Measurements from ENCODE around the gene NOC4L.

The NOC4L gene

GRCh38 chr12:132182206-132182710, 38.0 kb downstream of the NOC4L start:
- Histone ChIP-seq H3K27me3 (ENCODE audit: control insufficient read depth in 2 of 2, insufficient read depth in 2 of 2, low read length in 2 of 2) (peaks cover 2 to 7% of the 10 kb centered on the region in 2 donors), H3K9ac (ENCODE audit: low read depth in 1 of 2, low read length in 2 of 2) (no peak overlapping the region), H3K4me1 (ENCODE audit: control insufficient read depth in 2 of 2, insufficient read depth in 2 of 2, low read length in 2 of 2) (peaks cover 0 to 2% of the 10 kb centered on the region in 2 donors), H3K9me3 (ENCODE audit: control insufficient read depth in 2 of 2, low read length in 2 of 2) (no peaks in the 10 kb centered on the region), H3K36me3 (ENCODE audit: control insufficient read depth in 2 of 2, insufficient read depth in 2 of 2, low read length in 2 of 2) (no peaks in the 10 kb centered on the region), H3K4me3 (ENCODE audit: low read length in 2 of 2) (no peak overlapping the region), H3K27ac (ENCODE audit: low read depth in 2 of 2, low read length in 2 of 2) (no peak overlapping the region)

- Histone ChIP-seq H3K36me3 (ENCODE audit: control insufficient read depth in 2 of 2, insufficient read depth in 2 of 2, low read length in 2 of 2) (no peaks in the 10 kb centered on the region), H3K27ac (ENCODE audit: low read depth in 2 of 2, low read length in 2 of 2) (no peak overlapping the region), H3K27me3 (ENCODE audit: control insufficient read depth in 2 of 2, insufficient read depth in 2 of 2, low read length in 2 of 2) (peaks cover 2 to 7% of the 10 kb centered on the region in 2 donors), H3K4me1 (ENCODE audit: control insufficient read depth in 2 of 2, insufficient read depth in 2 of 2, low read length in 2 of 2) (peaks cover 0 to 2% of the 10 kb centered on the region in 2 donors), H3K4me3 (ENCODE audit: low read length in 2 of 2) (no peak overlapping the region), H3K9me3 (ENCODE audit: control insufficient read depth in 2 of 2, low read length in 2 of 2) (no peaks in the 10 kb centered on the region), H3K9ac (ENCODE audit: low read depth in 1 of 2, low read length in 2 of 2) (no peak overlapping the region)
These were observed 38.6 kb downstream of the NOC4L start for GRCh38 chr12:132182711-132183365.

GRCh38 chr12:132185705-132186104, 41.4 kb downstream of the NOC4L start:
- H3K27ac ChIP-seq (ENCODE audit: low read depth in 2 of 2, low read length in 2 of 2): no peak overlapping the region
- no peaks in the 10 kb centered on the region for H3K9me3 ChIP-seq (ENCODE audit: control insufficient read depth in 2 of 2, low read length in 2 of 2)
- H3K4me1 ChIP-seq (ENCODE audit: control insufficient read depth in 2 of 2, insufficient read depth in 2 of 2, low read length in 2 of 2): peaks cover 8% of the 10 kb centered on the region in 2 donors
- no peak overlapping the region for H3K9ac ChIP-seq (ENCODE audit: low read depth in 1 of 2, low read length in 2 of 2)
- H3K36me3 ChIP-seq (ENCODE audit: control insufficient read depth in 2 of 2, insufficient read depth in 2 of 2, low read length in 2 of 2): no peaks in the 10 kb centered on the region
- H3K27me3 ChIP-seq (ENCODE audit: control insufficient read depth in 2 of 2, insufficient read depth in 2 of 2, low read length in 2 of 2): peaks cover 0 to 10% of the 10 kb centered on the region in 2 donors
- H3K4me3 ChIP-seq (ENCODE audit: low read length in 2 of 2): peak overlapping the region in 1 of 2 donors; percentile 13

GRCh38 chr12:132186208-132186856, 42.1 kb downstream of the NOC4L start:
- H3K27ac ChIP-seq (ENCODE audit: low read depth in 2 of 2, low read length in 2 of 2): no peak overlapping the region
- H3K27me3 ChIP-seq (ENCODE audit: control insufficient read depth in 2 of 2, insufficient read depth in 2 of 2, low read length in 2 of 2): peaks cover 0 to 10% of the 10 kb centered on the region in 2 donors
- no peak overlapping the region for H3K4me3 ChIP-seq (ENCODE audit: low read length in 2 of 2)
- H3K9ac ChIP-seq (ENCODE audit: low read depth in 1 of 2, low read length in 2 of 2): no peak overlapping the region
- peaks cover 8 to 11% of the 10 kb centered on the region in 2 donors for H3K4me1 ChIP-seq (ENCODE audit: control insufficient read depth in 2 of 2, insufficient read depth in 2 of 2, low read length in 2 of 2)
- H3K36me3 ChIP-seq (ENCODE audit: control insufficient read depth in 2 of 2, insufficient read depth in 2 of 2, low read length in 2 of 2): no peaks in the 10 kb centered on the region
- H3K9me3 ChIP-seq (ENCODE audit: control insufficient read depth in 2 of 2, low read length in 2 of 2): no peaks in the 10 kb centered on the region

GRCh38 chr12:132186857-132187620, 42.8 kb downstream of the NOC4L start:
- Histone ChIP-seq H3K27ac (ENCODE audit: low read depth in 2 of 2, low read length in 2 of 2) (no peak overlapping the region), H3K27me3 (ENCODE audit: control insufficient read depth in 2 of 2, insufficient read depth in 2 of 2, low read length in 2 of 2) (peaks cover 0 to 10% of the 10 kb centered on the region in 2 donors), H3K36me3 (ENCODE audit: control insufficient read depth in 2 of 2, insufficient read depth in 2 of 2, low read length in 2 of 2) (no peaks in the 10 kb centered on the region), H3K4me1 (ENCODE audit: control insufficient read depth in 2 of 2, insufficient read depth in 2 of 2, low read length in 2 of 2) (peaks cover 8 to 11% of the 10 kb centered on the region in 2 donors), H3K9ac (ENCODE audit: low read depth in 1 of 2, low read length in 2 of 2) (no peak overlapping the region), H3K9me3 (ENCODE audit: control insufficient read depth in 2 of 2, low read length in 2 of 2) (no peaks in the 10 kb centered on the region), H3K4me3 (ENCODE audit: low read length in 2 of 2) (no peak overlapping the region)

- Histone ChIP-seq H3K4me1 (ENCODE audit: control insufficient read depth in 2 of 2, insufficient read depth in 2 of 2, low read length in 2 of 2) (peaks cover 8 to 11% of the 10 kb centered on the region in 2 donors), H3K27ac (ENCODE audit: low read depth in 2 of 2, low read length in 2 of 2) (no peak overlapping the region), H3K36me3 (ENCODE audit: control insufficient read depth in 2 of 2, insufficient read depth in 2 of 2, low read length in 2 of 2) (no peaks in the 10 kb centered on the region), H3K9ac (ENCODE audit: low read depth in 1 of 2, low read length in 2 of 2) (no peak overlapping the region), H3K9me3 (ENCODE audit: control insufficient read depth in 2 of 2, low read length in 2 of 2) (no peaks in the 10 kb centered on the region), H3K27me3 (ENCODE audit: control insufficient read depth in 2 of 2, insufficient read depth in 2 of 2, low read length in 2 of 2) (peaks cover 0 to 10% of the 10 kb centered on the region in 2 donors), H3K4me3 (ENCODE audit: low read length in 2 of 2) (no peak overlapping the region)
These were observed 43.6 kb downstream of the NOC4L start for GRCh38 chr12:132187646-132188450.

GRCh38 chr12:132188451-132188901, 44.2 kb downstream of the NOC4L start:
- peaks cover 0 to 10% of the 10 kb centered on the region in 2 donors for H3K27me3 ChIP-seq (ENCODE audit: control insufficient read depth in 2 of 2, insufficient read depth in 2 of 2, low read length in 2 of 2)
- H3K4me1 ChIP-seq (ENCODE audit: control insufficient read depth in 2 of 2, insufficient read depth in 2 of 2, low read length in 2 of 2): peaks cover 8 to 11% of the 10 kb centered on the region in 2 donors
- H3K36me3 ChIP-seq (ENCODE audit: control insufficient read depth in 2 of 2, insufficient read depth in 2 of 2, low read length in 2 of 2): no peaks in the 10 kb centered on the region
- H3K4me3 ChIP-seq (ENCODE audit: low read length in 2 of 2): peak overlapping the region in 1 of 2 donors; percentile 46
- no peak overlapping the region for H3K27ac ChIP-seq (ENCODE audit: low read depth in 2 of 2, low read length in 2 of 2)
- no peak overlapping the region for H3K9ac ChIP-seq (ENCODE audit: low read depth in 1 of 2, low read length in 2 of 2)
- H3K9me3 ChIP-seq (ENCODE audit: control insufficient read depth in 2 of 2, low read length in 2 of 2): no peaks in the 10 kb centered on the region

GRCh38 chr12:132188916-132189325, 44.7 kb downstream of the NOC4L start:
- no peaks in the 10 kb centered on the region for H3K9me3 ChIP-seq (ENCODE audit: control insufficient read depth in 2 of 2, low read length in 2 of 2)
- H3K4me3 ChIP-seq (ENCODE audit: low read length in 2 of 2): peak overlapping the region; percentile 74 to 77
- H3K4me1 ChIP-seq (ENCODE audit: control insufficient read depth in 2 of 2, insufficient read depth in 2 of 2, low read length in 2 of 2): peaks cover 8 to 11% of the 10 kb centered on the region in 2 donors
- no peaks in the 10 kb centered on the region for H3K36me3 ChIP-seq (ENCODE audit: control insufficient read depth in 2 of 2, insufficient read depth in 2 of 2, low read length in 2 of 2)
- peak overlapping the region; percentile 37 to 76 for H3K27ac ChIP-seq (ENCODE audit: low read depth in 2 of 2, low read length in 2 of 2)
- peak overlapping the region; percentile 70 to 79 for H3K9ac ChIP-seq (ENCODE audit: low read depth in 1 of 2, low read length in 2 of 2)
- peaks cover 0 to 10% of the 10 kb centered on the region in 2 donors for H3K27me3 ChIP-seq (ENCODE audit: control insufficient read depth in 2 of 2, insufficient read depth in 2 of 2, low read length in 2 of 2)

- H3K4me1 ChIP-seq (ENCODE audit: control insufficient read depth in 2 of 2, insufficient read depth in 2 of 2, low read length in 2 of 2): peaks cover 8 to 11% of the 10 kb centered on the region in 2 donors
- H3K4me3 ChIP-seq (ENCODE audit: low read length in 2 of 2): peak overlapping the region; percentile 74 to 77
- peak overlapping the region; percentile 70 to 79 for H3K9ac ChIP-seq (ENCODE audit: low read depth in 1 of 2, low read length in 2 of 2)
- H3K36me3 ChIP-seq (ENCODE audit: control insufficient read depth in 2 of 2, insufficient read depth in 2 of 2, low read length in 2 of 2): no peaks in the 10 kb centered on the region
- H3K27me3 ChIP-seq (ENCODE audit: control insufficient read depth in 2 of 2, insufficient read depth in 2 of 2, low read length in 2 of 2): peaks cover 0 to 10% of the 10 kb centered on the region in 2 donors
- no peaks in the 10 kb centered on the region for H3K9me3 ChIP-seq (ENCODE audit: control insufficient read depth in 2 of 2, low read length in 2 of 2)
- peak overlapping the region; percentile 37 to 76 for H3K27ac ChIP-seq (ENCODE audit: low read depth in 2 of 2, low read length in 2 of 2)
These were observed 45.2 kb downstream of the NOC4L start for GRCh38 chr12:132189378-132190011.
